ENCODE results near the gene TMPRSS13. TPM values are rescaled to one million over a fixed set of nuclear protein-coding genes. Genes with fewer than 3 reads are reported as not detected.

The TMPRSS13 gene
- total and polyA plus RNA-seq, 9 of the 15 experiments (the other 6 are each of a cell fraction or from before 2014, with no cell fraction given): 0.11 to 0.29 (median 0.15) TPM

GRCh38 chr11:117908109-117908895 lies 20.9 kb downstream of the TMPRSS13 start (continued):
- TF ChIP-seq, protein P1, sequence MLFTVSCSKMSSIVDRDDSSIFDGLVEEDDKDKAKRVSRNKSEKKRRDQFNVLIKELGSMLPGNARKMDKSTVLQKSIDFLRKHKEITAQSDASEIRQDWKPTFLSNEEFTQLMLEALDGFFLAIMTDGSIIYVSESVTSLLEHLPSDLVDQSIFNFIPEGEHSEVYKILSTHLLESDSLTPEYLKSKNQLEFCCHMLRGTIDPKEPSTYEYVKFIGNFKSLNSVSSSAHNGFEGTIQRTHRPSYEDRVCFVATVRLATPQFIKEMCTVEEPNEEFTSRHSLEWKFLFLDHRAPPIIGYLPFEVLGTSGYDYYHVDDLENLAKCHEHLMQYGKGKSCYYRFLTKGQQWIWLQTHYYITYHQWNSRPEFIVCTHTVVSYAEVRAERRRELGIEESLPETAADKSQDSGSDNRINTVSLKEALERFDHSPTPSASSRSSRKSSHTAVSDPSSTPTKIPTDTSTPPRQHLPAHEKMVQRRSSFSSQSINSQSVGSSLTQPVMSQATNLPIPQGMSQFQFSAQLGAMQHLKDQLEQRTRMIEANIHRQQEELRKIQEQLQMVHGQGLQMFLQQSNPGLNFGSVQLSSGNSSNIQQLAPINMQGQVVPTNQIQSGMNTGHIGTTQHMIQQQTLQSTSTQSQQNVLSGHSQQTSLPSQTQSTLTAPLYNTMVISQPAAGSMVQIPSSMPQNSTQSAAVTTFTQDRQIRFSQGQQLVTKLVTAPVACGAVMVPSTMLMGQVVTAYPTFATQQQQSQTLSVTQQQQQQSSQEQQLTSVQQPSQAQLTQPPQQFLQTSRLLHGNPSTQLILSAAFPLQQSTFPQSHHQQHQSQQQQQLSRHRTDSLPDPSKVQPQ (CRISPR knock-in tag; IDR thresholded peaks at IDR 0.05; ENCODE audit: borderline replicate concordance): no peak
- TF ChIP-seq NCOR1 (IDR thresholded peaks at IDR 0.05) (no peak), PHB (CRISPR knock-in tag; IDR thresholded peaks at IDR 0.05) (no peak), JUND (IDR thresholded peaks at IDR 0.05; ENCODE audit: borderline replicate concordance, low read depth, low read length) (0 out of 2 replicates have a peak, but pooled peaks have one; percentile 26), JUND (tag; IDR thresholded peaks at IDR 0.05; ENCODE audit: borderline replicate concordance, low read depth, low read length) (no peak; the same call in 2 of the 3 replicates), CHD2 (IDR thresholded peaks at IDR 0.05; ENCODE audit: low read depth, low read length) (no peak), PRDM10 (IDR thresholded peaks at IDR 0.05; ENCODE audit: partially characterized antibody) (no peak), ZBED1 (IDR thresholded peaks at IDR 0.05) (no peak), SMARCE1 (IDR thresholded peaks at IDR 0.05) (no peak), ZNF280A (IDR thresholded peaks at IDR 0.05; ENCODE audit: low read depth, partially characterized antibody) (no peak), E2F5 (CRISPR knock-in tag; IDR thresholded peaks at IDR 0.05) (no peak), ZNF699 (CRISPR knock-in tag; IDR thresholded peaks at IDR 0.05; ENCODE audit: insufficient replicate concordance) (no peak), ZNF668 (CRISPR knock-in tag; IDR thresholded peaks at IDR 0.05) (no peak), MAFG (tag; conservative IDR thresholded peaks at IDR 0.05) (no peak), CTBP1 (IDR thresholded peaks at IDR 0.05; ENCODE audit: borderline replicate concordance) (no peak)
- TF ChIP-seq, protein P2, sequence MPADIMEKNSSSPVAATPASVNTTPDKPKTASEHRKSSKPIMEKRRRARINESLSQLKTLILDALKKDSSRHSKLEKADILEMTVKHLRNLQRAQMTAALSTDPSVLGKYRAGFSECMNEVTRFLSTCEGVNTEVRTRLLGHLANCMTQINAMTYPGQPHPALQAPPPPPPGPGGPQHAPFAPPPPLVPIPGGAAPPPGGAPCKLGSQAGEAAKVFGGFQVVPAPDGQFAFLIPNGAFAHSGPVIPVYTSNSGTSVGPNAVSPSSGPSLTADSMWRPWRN (IDR thresholded peaks at IDR 0.05; ENCODE audit: low read depth): no peak
- TF ChIP-seq, protein P3, sequence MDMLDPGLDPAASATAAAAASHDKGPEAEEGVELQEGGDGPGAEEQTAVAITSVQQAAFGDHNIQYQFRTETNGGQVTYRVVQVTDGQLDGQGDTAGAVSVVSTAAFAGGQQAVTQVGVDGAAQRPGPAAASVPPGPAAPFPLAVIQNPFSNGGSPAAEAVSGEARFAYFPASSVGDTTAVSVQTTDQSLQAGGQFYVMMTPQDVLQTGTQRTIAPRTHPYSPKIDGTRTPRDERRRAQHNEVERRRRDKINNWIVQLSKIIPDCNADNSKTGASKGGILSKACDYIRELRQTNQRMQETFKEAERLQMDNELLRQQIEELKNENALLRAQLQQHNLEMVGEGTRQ (CRISPR knock-in tag; IDR thresholded peaks at IDR 0.05): no peak

Measured in K562 (cell line).